ENCODE results near the gene PUS3.
"Not testable (repeated sequence)": the region's sequence is repeated elsewhere in the genome, so short reads cannot be mapped to it uniquely, and the experiment has no call there.

The PUS3 gene

DNA sequence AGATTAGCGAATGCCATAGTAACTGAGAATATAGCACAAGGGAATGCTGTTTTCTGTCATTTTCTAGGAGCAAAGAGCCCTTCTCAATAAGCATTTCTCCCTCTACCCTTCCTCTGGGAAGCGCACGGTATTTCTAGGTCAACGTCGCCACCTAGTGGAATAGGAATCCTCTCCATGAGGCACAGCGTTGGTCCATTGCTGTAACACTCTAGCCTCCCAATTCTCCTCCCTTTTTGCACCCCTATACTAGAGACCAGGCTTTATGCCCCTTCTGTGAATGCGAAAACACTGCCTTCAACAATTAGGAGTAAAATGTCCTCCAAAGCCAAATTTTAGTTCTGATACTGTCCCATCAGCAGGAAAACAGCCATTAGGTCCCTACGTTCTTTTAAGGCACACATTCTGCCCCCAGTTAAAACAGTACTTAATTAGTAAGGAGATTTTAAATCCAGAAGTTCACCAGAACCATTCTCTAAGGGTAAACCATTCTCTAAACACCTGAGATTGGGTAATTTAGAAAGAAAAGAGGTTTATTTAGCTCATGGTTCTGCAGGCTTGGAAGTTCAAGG is 28.4 kb downstream of the PUS3 start:
- peak; percentile 97 for FAIRE-seq
- no peak for DNase-seq (ENCODE audit: insufficient read length)
- TF ChIP-seq TAF1 (IDR thresholded peaks at IDR 0.05; ENCODE audit: borderline replicate concordance, low read depth, low read length): no peak
- no peak for TF ChIP-seq POLR2A (IDR thresholded peaks at IDR 0.05; ENCODE audit: low read depth, low read length)
- TF ChIP-seq POLR2AphosphoS5 (IDR thresholded peaks at IDR 0.05; ENCODE audit: low read depth, low read length): no peak

DNA sequence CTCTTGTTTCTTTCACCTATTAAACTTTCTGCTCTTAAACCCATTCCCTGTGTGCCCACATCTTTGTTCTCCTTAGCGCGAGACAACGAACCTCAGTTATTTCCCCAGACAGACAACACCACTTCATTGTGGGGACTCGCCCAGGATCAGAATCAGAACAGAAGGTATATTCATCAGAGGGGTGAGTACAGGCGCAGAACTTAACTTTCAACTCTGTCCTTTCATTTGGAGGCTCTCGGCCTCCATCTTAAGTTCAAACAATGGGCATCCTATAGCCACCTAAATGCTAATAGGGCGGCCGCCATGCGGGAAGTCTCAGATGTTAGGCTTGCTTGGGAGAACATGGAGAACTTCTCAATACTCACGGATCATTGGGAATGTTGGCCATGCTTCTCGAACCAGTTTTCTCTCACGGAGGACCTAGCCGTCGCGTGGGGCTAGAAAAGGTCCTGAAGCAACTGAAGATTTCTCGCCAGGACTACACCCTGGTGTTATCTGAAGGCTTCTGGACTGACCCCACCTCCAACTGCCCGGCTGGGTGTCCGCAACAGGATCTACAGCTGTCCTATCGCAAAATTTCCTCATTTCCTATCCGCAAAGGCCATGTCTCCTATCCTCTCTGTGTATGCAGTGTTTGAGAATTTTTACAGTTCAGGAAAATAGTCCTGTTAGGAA is 29.0 kb downstream of the PUS3 start:
- DNase-seq (ENCODE audit: insufficient read length) (no peak), FAIRE-seq (no peak)

DNA sequence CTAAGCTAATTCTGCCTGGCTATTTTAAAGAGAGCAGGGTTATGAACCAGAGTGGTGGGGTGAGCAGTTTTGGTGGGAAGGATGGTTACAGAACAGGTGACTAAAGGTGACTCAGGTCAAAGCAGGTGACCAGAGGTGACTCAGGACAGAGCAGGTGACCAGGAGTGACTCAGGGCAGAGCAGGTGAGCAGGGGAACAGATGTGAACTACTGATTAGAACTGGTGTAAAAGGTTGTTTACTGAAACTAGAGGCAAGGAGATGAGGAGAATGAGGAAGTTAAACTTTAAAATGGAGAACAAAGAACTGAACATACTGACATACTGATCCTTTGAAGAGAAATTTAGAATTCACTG is 30.9 kb downstream of the PUS3 start:
- FAIRE-seq: no peak
- no peak for TF ChIP-seq TAF1 (IDR thresholded peaks at IDR 0.05; ENCODE audit: borderline replicate concordance, low read depth, low read length)
- no peak for TF ChIP-seq POLR2AphosphoS5 (IDR thresholded peaks at IDR 0.05; ENCODE audit: low read depth, low read length)
- no peak for TF ChIP-seq POLR2A (IDR thresholded peaks at IDR 0.05; ENCODE audit: low read depth, low read length)
- no peak for DNase-seq (ENCODE audit: insufficient read length)

More for the DNA sequence above, 29.0 kb downstream of the PUS3 start:
- TF ChIP-seq TAF1 (IDR thresholded peaks at IDR 0.05; ENCODE audit: borderline replicate concordance, low read depth, low read length) (no peak), POLR2AphosphoS5 (IDR thresholded peaks at IDR 0.05; ENCODE audit: low read depth, low read length) (no peak), POLR2A (IDR thresholded peaks at IDR 0.05; ENCODE audit: low read depth, low read length) (no peak)

DNA sequence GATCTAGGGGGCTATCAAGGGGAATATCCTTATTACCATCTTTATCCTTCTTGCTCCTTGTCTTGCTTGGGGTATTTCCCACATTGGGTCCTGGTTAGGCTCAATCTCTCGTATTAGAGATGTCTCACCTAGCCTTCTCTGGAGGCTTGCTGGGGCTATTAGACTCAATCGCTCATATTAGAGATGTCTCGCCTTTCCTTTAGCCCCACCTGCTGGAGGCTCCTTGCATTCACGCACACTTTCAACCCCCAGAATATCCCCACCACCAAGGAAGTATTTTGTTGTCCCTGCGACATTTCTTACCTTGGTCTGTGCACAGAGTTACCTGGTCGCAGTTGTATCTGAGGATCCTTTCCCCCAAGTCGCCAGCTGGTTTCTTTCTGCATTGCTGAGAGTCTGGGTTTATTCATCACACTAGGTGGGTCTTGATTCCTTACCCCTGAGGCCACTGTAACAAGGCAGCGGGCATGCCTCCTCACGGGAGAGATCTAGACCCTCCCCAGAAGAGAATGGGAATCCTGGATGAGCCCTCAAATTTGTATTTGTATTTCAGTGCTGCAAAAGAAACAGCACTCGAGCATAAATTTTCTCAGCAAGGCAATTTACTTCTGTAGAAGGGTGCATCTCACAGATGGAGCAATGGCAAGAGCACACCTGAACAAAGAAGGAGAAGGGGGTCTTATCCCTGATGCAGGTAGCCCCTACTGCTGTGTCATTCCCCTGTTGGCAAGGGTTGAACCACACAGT is 31.4 kb downstream of the PUS3 start:
- no peak for TF ChIP-seq TAF1 (IDR thresholded peaks at IDR 0.05; ENCODE audit: borderline replicate concordance, low read depth, low read length)
- TF ChIP-seq POLR2AphosphoS5 (IDR thresholded peaks at IDR 0.05; ENCODE audit: low read depth, low read length): no peak
- FAIRE-seq: peak; percentile 63
- DNase-seq (ENCODE audit: insufficient read length): no peak

DNA sequence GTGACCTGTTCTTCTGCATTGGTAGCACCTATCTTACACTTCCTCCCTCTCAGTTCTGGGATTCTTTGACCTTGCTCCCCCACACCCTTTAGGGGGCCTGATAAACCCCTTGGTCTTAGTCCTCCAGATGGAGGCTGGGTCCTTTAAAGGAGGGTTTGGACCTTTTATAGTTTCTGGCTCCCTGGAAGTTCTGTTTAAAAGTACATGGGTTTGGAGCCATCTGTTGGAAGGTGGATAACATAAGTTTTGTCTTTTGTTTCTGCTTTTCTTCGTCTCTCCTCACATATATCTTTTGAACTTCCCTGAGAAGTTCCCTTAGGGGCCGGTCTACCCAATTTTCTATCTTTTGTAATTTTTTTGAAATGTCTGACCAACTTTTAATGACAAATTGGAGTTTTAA is 33.5 kb downstream of the PUS3 start:
- no peak for DNase-seq (ENCODE audit: insufficient read length)
- TF ChIP-seq POLR2A (IDR thresholded peaks at IDR 0.05; ENCODE audit: low read depth, low read length) (no peak), POLR2AphosphoS5 (IDR thresholded peaks at IDR 0.05; ENCODE audit: low read depth, low read length) (no peak), TAF1 (IDR thresholded peaks at IDR 0.05; ENCODE audit: borderline replicate concordance, low read depth, low read length) (no peak)
- no peak for FAIRE-seq

DNA sequence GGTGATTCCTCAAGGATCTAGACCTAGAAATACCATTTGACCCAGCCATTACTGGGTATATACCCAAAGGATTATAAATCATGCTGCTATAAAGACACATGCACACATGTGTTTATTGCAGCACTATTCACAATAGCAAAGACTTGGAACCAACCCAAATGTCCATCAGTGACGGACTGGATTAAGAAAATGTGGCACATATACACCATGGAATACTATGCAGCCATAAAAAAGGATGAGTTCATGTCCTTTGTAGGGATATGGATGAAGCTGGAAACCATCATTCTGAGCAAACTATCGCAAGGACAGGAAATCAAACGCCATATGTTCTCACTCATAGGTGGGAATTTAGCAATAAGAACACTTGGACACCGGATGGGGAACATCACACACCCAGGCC is 37.7 kb downstream of the PUS3 start:
- not testable (repeated sequence) for DNase-seq (ENCODE audit: insufficient read length); FAIRE-seq

DNA sequence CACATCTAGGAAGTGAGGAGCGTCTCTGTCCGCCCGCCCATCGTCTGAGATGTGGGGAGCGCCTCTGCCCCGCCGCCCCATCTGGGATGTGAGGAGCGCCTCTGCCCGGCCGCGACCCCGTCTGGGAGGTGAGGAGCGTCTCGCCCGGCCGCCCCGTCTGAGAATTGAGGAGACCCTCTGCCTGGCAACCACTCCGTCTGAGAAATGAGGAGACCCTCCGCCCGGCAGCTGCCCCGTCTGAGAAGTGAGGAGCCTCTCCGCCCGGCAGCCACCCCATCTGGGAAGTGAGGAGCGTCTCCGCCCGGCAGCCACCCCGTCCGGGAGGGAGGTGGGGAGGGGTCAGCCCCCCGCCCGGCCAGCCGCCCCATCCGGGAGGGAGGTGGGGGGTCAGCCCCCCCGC is 40.2 kb downstream of the PUS3 start:
- FAIRE-seq; DNase-seq (ENCODE audit: insufficient read length): not testable (repeated sequence)

DNA sequence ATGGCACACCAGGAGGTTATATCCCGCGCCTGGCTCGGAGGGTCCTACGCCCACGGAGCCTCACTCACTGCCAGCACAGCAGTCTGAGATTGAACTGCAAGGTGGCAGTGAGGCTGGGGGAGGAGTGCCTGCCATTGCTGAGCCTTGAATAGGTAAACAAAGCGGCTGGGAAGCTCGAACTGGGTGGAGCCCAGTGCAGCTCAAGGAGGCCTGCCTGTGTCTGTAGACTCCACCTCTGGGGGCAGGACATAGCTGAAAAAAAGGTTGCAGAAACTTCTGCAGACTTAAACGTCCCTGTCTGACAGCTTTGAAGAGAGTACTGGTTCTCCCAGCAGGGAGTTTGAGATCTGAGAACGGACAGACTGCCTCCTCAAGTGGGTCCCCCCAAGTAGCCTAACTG is 45.3 kb downstream of the PUS3 start:
- not testable (repeated sequence) for FAIRE-seq; DNase-seq (ENCODE audit: insufficient read length)

DNA sequence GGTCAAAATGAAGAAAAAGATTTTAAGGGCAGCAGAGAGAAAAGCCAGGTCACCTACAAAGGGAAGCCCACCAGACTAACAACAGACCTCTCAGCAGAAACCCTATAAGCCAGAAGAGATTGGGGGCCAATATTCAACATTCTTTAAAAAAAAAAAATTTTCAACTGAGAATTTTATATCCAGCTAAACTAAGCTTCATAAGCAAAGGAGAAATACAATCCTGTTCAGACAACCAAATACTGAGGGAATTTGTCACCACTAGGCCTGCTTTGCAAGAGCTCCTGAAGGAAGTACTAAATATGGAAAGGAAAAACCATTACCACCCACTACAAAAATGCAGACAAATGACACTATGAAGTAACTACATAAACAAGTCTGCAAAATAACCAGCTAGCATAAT is 56.8 kb downstream of the PUS3 start:
- TF ChIP-seq TAF1 (IDR thresholded peaks at IDR 0.05; ENCODE audit: borderline replicate concordance, low read depth, low read length) (no peak), POLR2AphosphoS5 (IDR thresholded peaks at IDR 0.05; ENCODE audit: low read depth, low read length) (no peak), POLR2A (IDR thresholded peaks at IDR 0.05; ENCODE audit: low read depth, low read length) (no peak)
- no peak for DNase-seq (ENCODE audit: insufficient read length)
- FAIRE-seq: no peak

All from GM12892 (cell line).